Neural cell (in vitro differentiated cells): Measurements from ENCODE around the gene TTC1.

Experiments used
- CTCF ChIP-seq: fragments of 450-650 bp; IDR thresholded peaks from 2 replicates; pipeline ENCODE4 v1.5.1; 2014; ENCODE audit warnings: antibody characterized with exemption, mild to moderate bottlenecking, moderate library complexity; ENCODE audit not compliant: poor library complexity, severe bottlenecking
- EZH2 ChIP-seq: fragments of 200-600, 300-800 bp; shearing (Covaris generic), sonication (generic); IDR thresholded peaks from 2 replicates; pipeline ENCODE4 v1.6.1; 2014; ENCODE audit warnings: antibody characterized with exemption, low read length, borderline replicate concordance, mild to moderate bottlenecking; ENCODE audit not compliant: insufficient read depth, poor library complexity, severe bottlenecking
- RAD21 ChIP-seq: fragments of 450-650 bp; conservative IDR thresholded peaks from 2 replicates; pipeline ENCODE4 v1.6.1; 2014; ENCODE audit warnings: antibody characterized with exemption, mild to moderate bottlenecking, moderate library complexity
- SMC3 ChIP-seq: fragments of 450-650 bp; conservative IDR thresholded peaks from 2 replicates; pipeline ENCODE4 v1.6.1; 2014; ENCODE audit warnings: antibody characterized with exemption, mild to moderate bottlenecking, moderate library complexity; ENCODE audit not compliant: poor library complexity

- TF ChIP-seq EZH2 (no peak), SMC3 (no peak), RAD21 (no peak), CTCF (no peak)
Observed at GRCh38 chr5:160011471-160011870, 2.5 kb downstream of the TTC1 start.
